Measurements from ENCODE around the gene TGOLN2.

TGOLN2 gene

DNA sequence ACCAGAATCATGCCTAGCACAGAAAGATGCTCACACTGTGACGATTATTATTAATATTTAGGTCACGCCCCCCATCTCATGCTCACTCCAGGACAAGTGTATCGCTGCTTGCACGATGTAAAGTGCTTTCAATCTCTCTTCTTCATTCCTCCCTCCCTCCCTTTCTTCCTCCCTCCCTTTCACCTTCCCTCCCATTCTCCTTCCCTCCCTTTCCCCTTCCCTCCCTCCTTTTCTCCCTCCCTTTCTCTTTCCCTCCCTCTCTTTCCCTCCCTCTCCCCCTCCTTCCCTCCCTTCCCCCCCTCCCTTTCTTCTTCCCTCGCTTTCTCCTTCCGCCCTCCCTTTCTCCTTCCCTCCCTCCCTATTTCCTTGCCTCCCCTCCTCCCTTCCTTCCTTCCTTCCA is 19.6 kb downstream of the TGOLN2 start:
- no peak for DNase-seq (ENCODE audit: low read depth in 2 of 2)
- no peak overlapping the region for H3K4me3 ChIP-seq (replicated peaks in 1 of 2; ENCODE audit: low read depth in 2 of 2, low read length in 2 of 2)

GRCh38 chr2:85307527-85307897 is 20.3 kb downstream of the TGOLN2 start:
- TF ChIP-seq, protein P1, sequence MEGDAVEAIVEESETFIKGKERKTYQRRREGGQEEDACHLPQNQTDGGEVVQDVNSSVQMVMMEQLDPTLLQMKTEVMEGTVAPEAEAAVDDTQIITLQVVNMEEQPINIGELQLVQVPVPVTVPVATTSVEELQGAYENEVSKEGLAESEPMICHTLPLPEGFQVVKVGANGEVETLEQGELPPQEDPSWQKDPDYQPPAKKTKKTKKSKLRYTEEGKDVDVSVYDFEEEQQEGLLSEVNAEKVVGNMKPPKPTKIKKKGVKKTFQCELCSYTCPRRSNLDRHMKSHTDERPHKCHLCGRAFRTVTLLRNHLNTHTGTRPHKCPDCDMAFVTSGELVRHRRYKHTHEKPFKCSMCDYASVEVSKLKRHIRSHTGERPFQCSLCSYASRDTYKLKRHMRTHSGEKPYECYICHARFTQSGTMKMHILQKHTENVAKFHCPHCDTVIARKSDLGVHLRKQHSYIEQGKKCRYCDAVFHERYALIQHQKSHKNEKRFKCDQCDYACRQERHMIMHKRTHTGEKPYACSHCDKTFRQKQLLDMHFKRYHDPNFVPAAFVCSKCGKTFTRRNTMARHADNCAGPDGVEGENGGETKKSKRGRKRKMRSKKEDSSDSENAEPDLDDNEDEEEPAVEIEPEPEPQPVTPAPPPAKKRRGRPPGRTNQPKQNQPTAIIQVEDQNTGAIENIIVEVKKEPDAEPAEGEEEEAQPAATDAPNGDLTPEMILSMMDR (IDR thresholded peaks at IDR 0.05; ENCODE audit: low read depth, low read length), result no peak
- H3K4me3 ChIP-seq (replicated peaks in 1 of 2; ENCODE audit: low read depth in 2 of 2, low read length in 2 of 2), result no peak overlapping the region
- no peak for DNase-seq (ENCODE audit: low read depth in 2 of 2)

More for the DNA sequence above, 19.6 kb downstream of the TGOLN2 start:
- TF ChIP-seq, protein P1 (IDR thresholded peaks at IDR 0.05; ENCODE audit: low read depth, low read length), result no peak

GRCh38 chr2:85303780-85304531 is 23.8 kb downstream of the TGOLN2 start:
- TF ChIP-seq, protein P1 (IDR thresholded peaks at IDR 0.05; ENCODE audit: low read depth, low read length), result no peak
- no peak for DNase-seq (ENCODE audit: low read depth in 2 of 2)
- H3K4me3 ChIP-seq (replicated peaks in 1 of 2; ENCODE audit: low read depth in 2 of 2, low read length in 2 of 2), result no peak overlapping the region

- no peak for DNase-seq (ENCODE audit: low read depth in 2 of 2)
- TF ChIP-seq, protein P1 (IDR thresholded peaks at IDR 0.05; ENCODE audit: low read depth, low read length), result no peak
Measured at GRCh38 chr2:85302121-85302520, 25.7 kb downstream of the TGOLN2 start.

GRCh38 chr2:85291425-85292023 is 36.3 kb downstream of the TGOLN2 start:
- no peak for DNase-seq (ENCODE audit: low read depth in 2 of 2)
- TF ChIP-seq, protein P1 (IDR thresholded peaks at IDR 0.05; ENCODE audit: low read depth, low read length), result no peak
- H3K4me3 ChIP-seq (replicated peaks in 1 of 2; ENCODE audit: low read depth in 2 of 2, low read length in 2 of 2), result no peak overlapping the region

More at GRCh38 chr2:85302121-85302520, 25.7 kb downstream of the TGOLN2 start:
- no peak overlapping the region for H3K4me3 ChIP-seq (replicated peaks in 1 of 2; ENCODE audit: low read depth in 2 of 2, low read length in 2 of 2)

GRCh38 chr2:85288244-85288725 is 39.5 kb downstream of the TGOLN2 start:
- DNase-seq (ENCODE audit: low read depth in 2 of 2), result peak; percentile 39 to 83

More at GRCh38 chr2:85288244-85288725, 39.5 kb downstream of the TGOLN2 start:
- no peak overlapping the region for H3K4me3 ChIP-seq (replicated peaks in 1 of 2; ENCODE audit: low read depth in 2 of 2, low read length in 2 of 2)
- TF ChIP-seq, protein P1 (IDR thresholded peaks at IDR 0.05; ENCODE audit: low read depth, low read length), result no peak
